HepG2 (cell line): ENCODE results near the gene TMEM209. TPM values are rescaled to one million over a fixed set of nuclear protein-coding genes. Genes with fewer than 3 reads are reported as not detected.

Experiments
- ATAC-seq: fragments of 200-7000 bp; cut with Tn5 transposase; 3 replicates; pipeline ENCODE4 v1.9.1; 2020; ENCODE audit warnings: mild to moderate bottlenecking, moderate library complexity
- BruUV-seq: library from RNA; stranded (reverse); fragments of 400-500 nt; replicated peaks from 2 replicates; lab custom pipeline; 2021; lab: Mats Ljungman, UMichigan
- CTCF ChIA-PET: fragments of 300-600 bp; formaldehyde crosslinking; extraction: SDS; loops from one replicate; lab custom pipeline; 2021; ENCODE audit warnings: low total read pairs, inconsistent platforms, low intra/inter-chr PET ratio; lab: Yijun Ruan, JAX
- POLR2A ChIA-PET: fragments of 350-600 bp; sonication (Branson Sonifier 250); formaldehyde crosslinking; loops from one replicate; lab custom pipeline; 2020; ENCODE audit warnings: antibody characterized with exemption, inconsistent platforms; lab: Yijun Ruan, JAX
- DNase-seq: peaks from one replicate; pipeline ENCODE4 v3.0.0-alpha.2; 2015; ENCODE audit warnings: low spot score
- FAIRE-seq: peaks from 3 replicates; lab custom pipeline; 2011; peaks lifted over from hg19 to GRCh38; lab: Jason Lieb, UNC
- H2AFZ ChIP-seq: one replicate; pipeline ENCODE4 v1.6.1; 2011; ENCODE audit warnings: low read length, inconsistent platforms
- H3K27ac ChIP-seq: fragments of 300-600 bp; 3 replicates; pipeline ENCODE4 v1.8.0; 2011; ENCODE audit warnings: mixed run types, mild to moderate bottlenecking, mixed read lengths, low read length, inconsistent platforms; ENCODE audit not compliant: insufficient read depth; ENCODE audit errors: extremely low read length
- H3K27me3 ChIP-seq, 2 experiments: fragments of 200-600 bp in 1 of 2; 2 replicates in 1 of 2; 3 replicates in 1 of 2; pipeline versions ENCODE4 v1.6.0 to v1.8.0; 2011; ENCODE audit warnings: low read length in 2 of 2, mild to moderate bottlenecking in 2 of 2, moderate library complexity in 2 of 2, inconsistent platforms in 1 of 2; ENCODE audit not compliant: insufficient read depth in 2 of 2, control insufficient read depth in 1 of 2
- H3K36me3 ChIP-seq, 2 experiments: fragments of 200-600 bp in 1 of 2; replicated peaks in 1 of 2; 2 replicates in 1 of 2; 3 replicates in 1 of 2; pipeline versions ENCODE4 v1.5.1 to v1.8.0; 2011; ENCODE audit warnings: low read length in 2 of 2, inconsistent platforms in 1 of 2; ENCODE audit not compliant: insufficient read depth in 2 of 2, control insufficient read depth in 1 of 2
- H3K4me1 ChIP-seq: 2 replicates; pipeline ENCODE4 v1.5.1; 2012; ENCODE audit warnings: low read length, inconsistent platforms; ENCODE audit not compliant: insufficient read depth
- H3K4me2 ChIP-seq: 2 replicates; pipeline ENCODE4 v1.6.0; 2011; ENCODE audit warnings: low read depth, low read length, inconsistent platforms
- H3K4me3 ChIP-seq, 3 experiments: fragments of 200-600 bp in 1 of 3; sonication (generic), shearing (Covaris generic) in 1 of 3; replicated peaks in 1 of 3; 2 replicates each; pipeline ENCODE4 v1.5.1; 2011 to 2016; ENCODE audit warnings: low read length in 3 of 3, inconsistent platforms in 2 of 3, low read depth in 2 of 3, mild to moderate bottlenecking in 2 of 3, control low read depth in 1 of 3, mixed read lengths in 1 of 3; ENCODE audit not compliant: insufficient read depth in 1 of 3
- H3K79me2 ChIP-seq: one replicate; pipeline ENCODE4 v1.6.1; 2011; ENCODE audit warnings: low read length, inconsistent platforms; ENCODE audit not compliant: insufficient read depth
- H3K9ac ChIP-seq: 2 replicates; pipeline ENCODE4 v1.6.0; 2011; ENCODE audit warnings: mild to moderate bottlenecking, low read depth, low read length, inconsistent platforms; ENCODE audit not compliant: insufficient read depth
- H3K9me3 ChIP-seq: 2 replicates; pipeline ENCODE4 v1.5.1; 2012; ENCODE audit warnings: mild to moderate bottlenecking, low read length
- H4K20me1 ChIP-seq: 2 replicates; pipeline ENCODE4 v1.6.0; 2011; ENCODE audit warnings: inconsistent platforms, mild to moderate bottlenecking, low read length, moderate library complexity; ENCODE audit not compliant: insufficient read depth
- GZF1 ChIP-seq: sonication (generic); formaldehyde crosslinking; IDR thresholded peaks from 2 replicates; pipeline ENCODE4 v1.5.1; 2020; ENCODE audit warnings: mild to moderate bottlenecking, missing genetic modification reagents
- NCOA2 ChIP-seq: sonication (generic); formaldehyde crosslinking; IDR thresholded peaks from 2 replicates; pipeline ENCODE4 v1.8.0; 2022; ENCODE audit warnings: inconsistent platforms
- NCOR1 ChIP-seq: fragments of 200-600 bp; sonication (generic); IDR thresholded peaks from 2 replicates; pipeline ENCODE4 v1.7.0; 2017; ENCODE audit warnings: antibody characterized with exemption, low read length, borderline replicate concordance
- NFKBIZ ChIP-seq: IDR thresholded peaks from 2 replicates; pipeline ENCODE4 v1.6.1; 2018; ENCODE audit warnings: missing genetic modification reagents, missing compliant biosample characterization
- PHF8 ChIP-seq: sonication (generic); formaldehyde crosslinking; IDR thresholded peaks from 2 replicates; pipeline ENCODE4 v1.5.0; 2020; ENCODE audit warnings: missing genetic modification reagents
- ZBTB1 ChIP-seq: sonication (generic); formaldehyde crosslinking; IDR thresholded peaks from 2 replicates; pipeline ENCODE4 v1.4.0; 2020; ENCODE audit warnings: missing genetic modification reagents, borderline replicate concordance
- ZFP1 ChIP-seq: IDR thresholded peaks from 2 replicates; pipeline ENCODE4 v1.6.1; 2016
- ZKSCAN1 ChIP-seq: fragments of 150-350 bp; IDR thresholded peaks from 2 replicates; pipeline ENCODE4 v1.6.1; 2014; ENCODE audit warnings: low read length
- ZNF326 ChIP-seq: sonication (generic); formaldehyde crosslinking; IDR thresholded peaks from 2 replicates; pipeline ENCODE4 v1.4.0; 2020; ENCODE audit warnings: missing genetic modification reagents, borderline replicate concordance
- ZNF354B ChIP-seq: sonication (generic); formaldehyde crosslinking; IDR thresholded peaks from 2 replicates; pipeline ENCODE4 v1.8.0; 2022; ENCODE audit warnings: mild to moderate bottlenecking, missing genetic modification reagents
- ZNF605 ChIP-seq: sonication (generic); formaldehyde crosslinking; IDR thresholded peaks from 2 replicates; pipeline ENCODE4 v1.8.0; 2022; ENCODE audit warnings: mild to moderate bottlenecking, missing genetic modification reagents
- ZNF670 ChIP-seq: sonication (generic); formaldehyde crosslinking; IDR thresholded peaks from 2 replicates; pipeline ENCODE4 v1.8.0; 2022; ENCODE audit warnings: mild to moderate bottlenecking, missing genetic modification reagents, borderline replicate concordance
- ZNF766 ChIP-seq: sonication (generic); formaldehyde crosslinking; IDR thresholded peaks from 2 replicates; pipeline ENCODE4 v1.5.0; 2020; ENCODE audit warnings: missing genetic modification reagents, borderline replicate concordance
- WGBS: methylation state at CpG from one replicate; pipeline ENCODE4 v1.1.6; 2017; ENCODE audit warnings: low lambda C conversion rate; 5-methylcytosine and 5-hydroxymethylcytosine counted together
- in situ Hi-C: cut with HindIII; loops from 2 replicates; pipeline ENCODE4 v1.10.0; 2017; ENCODE audit warnings: low pct_unique_long_range_greater_than_20kb; ENCODE audit not compliant: extremely low pct_ligation_motif_present
- intact Hi-C: fragments of 100-400 bp; cut with micrococcal nuclease; formaldehyde crosslinking; loops from one replicate; pipeline ENCODE4 v1.10.0; 2022; ENCODE audit not compliant: unreplicated experiment
- polyA plus RNA-seq, 8 experiments: library from polyadenylated mRNA; depleted of rRNA in 3 of 8; stranded (reverse) in 7 of 8; unstranded in 1 of 8; fragments of >200 nt; fragmentation: Illumina TruSeq in 4 of 8; extraction: Trizol in 4 of 8; gene quantifications; 2 replicates each; pipeline versions ENCODE4 v1.2.1 to v1.2.3, GENCODE V29; 2011 to 2016; ENCODE audit warnings: low read depth in 4 of 8, missing spikeins in 1 of 8, mixed read lengths in 1 of 8; ENCODE audit not compliant: insufficient read depth in 1 of 8
- total RNA-seq, 5 experiments: library from RNA; depleted of rRNA; stranded (reverse); fragments of >200 nt; fragmentation: Illumina TruSeq; extraction: Trizol; gene quantifications; 2 replicates each; pipeline ENCODE4 v1.2.3, GENCODE V29; 2016; ENCODE audit warnings: low read depth in 1 of 5
- TF ChIP-seq, protein P1 (sequence below): sonication (generic); formaldehyde crosslinking; IDR thresholded peaks from 2 replicates; pipeline ENCODE4 v1.5.1; 2020; ENCODE audit warnings: mild to moderate bottlenecking, moderate library complexity, missing genetic modification reagents
- TF ChIP-seq, protein P2 (sequence below): sonication (generic); IDR thresholded peaks from 2 replicates; pipeline ENCODE4 v1.6.1; 2016; ENCODE audit warnings: low read depth, borderline replicate concordance
- TF ChIP-seq, protein P3 (sequence below): sonication (generic); formaldehyde crosslinking; IDR thresholded peaks from 2 replicates; pipeline ENCODE4 v1.4.0; 2020; ENCODE audit warnings: missing genetic modification reagents, mild to moderate bottlenecking, borderline replicate concordance

Gene TMEM209
- total and polyA plus RNA-seq, 2 of the 13 experiments (the other 11 are each of a cell fraction or from before 2014, with no cell fraction given), result 14.5 to 15.6 TPM

DNA sequence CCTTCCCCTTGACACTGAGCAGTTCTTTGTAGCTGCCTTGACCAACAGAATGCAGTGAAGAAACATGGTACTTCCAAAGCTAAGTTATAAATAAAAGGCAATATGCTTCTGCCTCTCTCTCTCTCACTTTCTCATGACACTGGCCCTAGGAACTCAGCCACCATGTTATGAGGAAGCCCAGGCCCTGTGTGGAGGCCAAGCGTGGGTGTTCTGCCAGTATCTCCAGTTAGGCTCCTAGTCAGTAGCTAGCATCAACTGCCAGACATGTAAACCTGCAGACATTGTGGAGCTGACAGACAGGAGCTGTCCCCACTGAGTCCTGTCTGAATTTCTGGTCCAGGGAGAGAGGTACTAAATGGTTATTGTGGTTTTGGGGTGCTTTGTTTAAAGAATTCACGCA, 45.2 kb downstream of the TMEM209 start:
- H4K20me1 ChIP-seq, result no peaks in the 10 kb centered on the region
- TF ChIP-seq NFKBIZ (CRISPR knock-in tag) (no peak), PHF8 (CRISPR knock-in tag) (no peak)
- H3K36me3 ChIP-seq, result peaks cover 4 to 33% of the 10 kb centered on the region in 2 experiments; a peak in 4 of 5 replicates
- no peak overlapping the region for H3K4me3 ChIP-seq
- intact Hi-C loops (no loop called here), in situ Hi-C loops (no loop called here)
- no peak for FAIRE-seq
- POLR2A ChIA-PET, result no interaction called here
- no peak overlapping the region for H2AFZ ChIP-seq
- no peaks in the 10 kb centered on the region for H3K4me1 ChIP-seq
- H3K27me3 ChIP-seq, result no peaks in the 10 kb centered on the region
- ATAC-seq, result no peak
- no peak overlapping the region for H3K9ac ChIP-seq
- no peak overlapping the region for H3K27ac ChIP-seq
- WGBS, result 100% methylated on average over 2 of the region's 2 CpGs
- H3K9me3 ChIP-seq, result no peaks in the 10 kb centered on the region
- CTCF ChIA-PET, result no interaction called here
- BruUV-seq, result no TSS peak
- no peak overlapping the region for H3K4me2 ChIP-seq
- DNase-seq, result no peak
- H3K79me2 ChIP-seq, result no peaks in the 10 kb centered on the region

DNA sequence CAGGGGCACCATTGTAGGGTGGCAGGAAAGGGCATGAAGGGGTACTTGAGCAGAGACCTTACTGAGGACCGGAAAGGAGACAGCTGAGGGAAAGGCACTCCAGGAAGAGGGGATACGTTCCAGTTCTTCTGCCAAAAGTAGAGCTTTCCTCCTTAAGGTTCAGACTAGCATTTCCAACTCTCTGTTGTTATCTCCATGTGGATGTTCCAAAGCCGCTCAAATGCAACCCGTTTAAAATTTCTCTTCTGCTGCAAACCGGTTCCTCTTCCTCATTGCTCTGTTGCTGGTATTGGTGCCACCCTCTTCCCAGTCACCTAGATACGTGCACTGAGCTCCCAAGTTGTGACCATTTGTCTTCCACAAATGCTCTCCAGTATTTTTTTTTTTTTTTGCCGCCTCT, 47.5 kb downstream of the TMEM209 start:
- no peaks in the 10 kb centered on the region for H4K20me1 ChIP-seq
- no peak overlapping the region for H3K27ac ChIP-seq
- peaks cover 1 to 15% of the 10 kb centered on the region in 2 experiments; a peak in 4 of 5 replicates for H3K36me3 ChIP-seq
- FAIRE-seq (no peak), DNase-seq (no peak)
- peaks cover 14% of the 10 kb centered on the region for H3K4me1 ChIP-seq
- CTCF ChIA-PET, result no interaction called here
- no peak for TF ChIP-seq ZNF670 (CRISPR knock-in tag)
- TF ChIP-seq GZF1 (CRISPR knock-in tag), result no peak
- TF ChIP-seq ZKSCAN1, result no peak
- TF ChIP-seq ZNF605, result no peak
- TF ChIP-seq, protein P1, sequence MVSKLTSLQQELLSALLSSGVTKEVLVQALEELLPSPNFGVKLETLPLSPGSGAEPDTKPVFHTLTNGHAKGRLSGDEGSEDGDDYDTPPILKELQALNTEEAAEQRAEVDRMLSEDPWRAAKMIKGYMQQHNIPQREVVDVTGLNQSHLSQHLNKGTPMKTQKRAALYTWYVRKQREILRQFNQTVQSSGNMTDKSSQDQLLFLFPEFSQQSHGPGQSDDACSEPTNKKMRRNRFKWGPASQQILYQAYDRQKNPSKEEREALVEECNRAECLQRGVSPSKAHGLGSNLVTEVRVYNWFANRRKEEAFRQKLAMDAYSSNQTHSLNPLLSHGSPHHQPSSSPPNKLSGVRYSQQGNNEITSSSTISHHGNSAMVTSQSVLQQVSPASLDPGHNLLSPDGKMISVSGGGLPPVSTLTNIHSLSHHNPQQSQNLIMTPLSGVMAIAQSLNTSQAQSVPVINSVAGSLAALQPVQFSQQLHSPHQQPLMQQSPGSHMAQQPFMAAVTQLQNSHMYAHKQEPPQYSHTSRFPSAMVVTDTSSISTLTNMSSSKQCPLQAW (CRISPR knock-in tag), result no peak
- TF ChIP-seq ZFP1 (CRISPR knock-in tag), result no peak
- no peak for TF ChIP-seq NCOR1
- no peak for TF ChIP-seq ZBTB1 (CRISPR knock-in tag)
- no peak for TF ChIP-seq ZNF354B (CRISPR knock-in tag)
- TF ChIP-seq NCOA2 (CRISPR knock-in tag), result no peak
- no peak for TF ChIP-seq ZNF766 (CRISPR knock-in tag)
- TF ChIP-seq, protein P2, sequence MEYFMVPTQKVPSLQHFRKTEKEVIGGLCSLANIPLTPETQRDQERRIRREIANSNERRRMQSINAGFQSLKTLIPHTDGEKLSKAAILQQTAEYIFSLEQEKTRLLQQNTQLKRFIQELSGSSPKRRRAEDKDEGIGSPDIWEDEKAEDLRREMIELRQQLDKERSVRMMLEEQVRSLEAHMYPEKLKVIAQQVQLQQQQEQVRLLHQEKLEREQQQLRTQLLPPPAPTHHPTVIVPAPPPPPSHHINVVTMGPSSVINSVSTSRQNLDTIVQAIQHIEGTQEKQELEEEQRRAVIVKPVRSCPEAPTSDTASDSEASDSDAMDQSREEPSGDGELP, result no peak
- TF ChIP-seq, protein P3, sequence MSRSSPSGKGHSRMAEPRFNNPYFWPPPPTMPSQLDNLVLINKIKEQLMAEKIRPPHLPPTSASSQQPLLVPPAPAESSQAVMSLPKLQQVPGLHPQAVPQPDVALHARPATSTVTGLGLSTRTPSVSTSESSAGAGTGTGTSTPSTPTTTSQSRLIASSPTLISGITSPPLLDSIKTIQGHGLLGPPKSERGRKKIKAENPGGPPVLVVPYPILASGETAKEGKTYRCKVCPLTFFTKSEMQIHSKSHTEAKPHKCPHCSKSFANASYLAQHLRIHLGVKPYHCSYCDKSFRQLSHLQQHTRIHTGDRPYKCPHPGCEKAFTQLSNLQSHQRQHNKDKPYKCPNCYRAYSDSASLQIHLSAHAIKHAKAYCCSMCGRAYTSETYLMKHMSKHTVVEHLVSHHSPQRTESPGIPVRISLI (CRISPR knock-in tag), result no peak
- TF ChIP-seq ZNF326 (CRISPR knock-in tag), result no peak
- TF ChIP-seq, all 625 proteins: peak for 0
- BruUV-seq, result no TSS peak
- Histone ChIP-seq H3K4me2 (no peak overlapping the region), H3K9ac (no peak overlapping the region), H3K4me3 (no peak overlapping the region), H3K27me3 (no peaks in the 10 kb centered on the region), H3K9me3 (no peaks in the 10 kb centered on the region), H2AFZ (no peak overlapping the region), H3K79me2 (no peaks in the 10 kb centered on the region)
- POLR2A ChIA-PET, result no interaction called here
- no peak for ATAC-seq
- intact Hi-C loops (no loop called here), in situ Hi-C loops (no loop called here)
- WGBS, result 91% methylated on average over 7 of the region's 7 CpGs
